Muscle layer of duodenum (tissue), 2 donors: ENCODE results near the gene ESYT3.

Source experiments
- H3K27ac ChIP-seq: one replicate; pipeline ENCODE4 v1.7.0; 2013; ENCODE audit warnings: mild to moderate bottlenecking, low read length
- H3K27me3 ChIP-seq: one replicate; pipeline ENCODE4 v1.7.0; 2013; ENCODE audit warnings: low read depth, mild to moderate bottlenecking, control low read depth, low read length
- H3K36me3 ChIP-seq, 2 donors: one replicate each; pipeline ENCODE4 v1.7.0; 2013; ENCODE audit warnings: low read length in 2 of 2, control low read depth in 1 of 2, mild to moderate bottlenecking in 1 of 2; ENCODE audit not compliant: insufficient read depth in 2 of 2, control insufficient read depth in 1 of 2
- H3K4me1 ChIP-seq, 2 donors: one replicate each; pipeline ENCODE4 v1.7.0; 2013; ENCODE audit warnings: low read length in 2 of 2, mild to moderate bottlenecking in 2 of 2, control low read depth in 1 of 2, moderate library complexity in 1 of 2; ENCODE audit not compliant: insufficient read depth in 2 of 2, control insufficient read depth in 1 of 2
- H3K4me3 ChIP-seq, 2 donors: one replicate each; pipeline ENCODE4 v1.7.0; 2013; ENCODE audit warnings: low read length in 2 of 2, low read depth in 1 of 2, mild to moderate bottlenecking in 1 of 2
- H3K9me3 ChIP-seq, 2 donors: one replicate each; pipeline ENCODE4 v1.7.0; 2013; ENCODE audit warnings: low read length in 2 of 2, control low read depth in 1 of 2, mild to moderate bottlenecking in 1 of 2; ENCODE audit not compliant: control insufficient read depth in 1 of 2
- donor health status: healthy.

The ESYT3 gene

GRCh38 chr3:138456961-138457862, 22.8 kb downstream of the ESYT3 start:
- H3K4me1 ChIP-seq: peaks cover 0 to 9% of the 10 kb centered on the region in 2 donors
- no peak overlapping the region for H3K4me3 ChIP-seq
- H3K27ac ChIP-seq: no peak overlapping the region
- no peaks in the 10 kb centered on the region for H3K9me3 ChIP-seq
- no peaks in the 10 kb centered on the region for H3K36me3 ChIP-seq
- H3K27me3 ChIP-seq: no peaks in the 10 kb centered on the region

- no peak overlapping the region for H3K27ac ChIP-seq
- H3K4me1 ChIP-seq: peaks cover 0 to 9% of the 10 kb centered on the region in 2 donors
- H3K9me3 ChIP-seq: no peaks in the 10 kb centered on the region
- H3K27me3 ChIP-seq: no peaks in the 10 kb centered on the region
- H3K4me3 ChIP-seq: no peak overlapping the region
- H3K36me3 ChIP-seq: no peaks in the 10 kb centered on the region
These were observed 23.7 kb downstream of the ESYT3 start for GRCh38 chr3:138457863-138458735.

GRCh38 chr3:138458774-138459499, 24.5 kb downstream of the ESYT3 start:
- Histone ChIP-seq H3K27me3 (no peaks in the 10 kb centered on the region), H3K36me3 (no peaks in the 10 kb centered on the region), H3K4me3 (no peak overlapping the region), H3K9me3 (no peaks in the 10 kb centered on the region), H3K27ac (no peak overlapping the region), H3K4me1 (peaks cover 0 to 9% of the 10 kb centered on the region in 2 donors)

GRCh38 chr3:138459619-138460535, 25.5 kb downstream of the ESYT3 start:
- Histone ChIP-seq H3K27ac (no peak overlapping the region), H3K27me3 (no peaks in the 10 kb centered on the region), H3K36me3 (no peaks in the 10 kb centered on the region), H3K4me3 (no peak overlapping the region), H3K9me3 (no peaks in the 10 kb centered on the region), H3K4me1 (peaks cover 0 to 9% of the 10 kb centered on the region in 2 donors)

- no peaks in the 10 kb centered on the region for H3K9me3 ChIP-seq
These were observed 26.3 kb downstream of the ESYT3 start for GRCh38 chr3:138460536-138461205.

GRCh38 chr3:138461246-138461645, 26.8 kb downstream of the ESYT3 start:
- Histone ChIP-seq H3K27ac (no peak overlapping the region), H3K27me3 (no peaks in the 10 kb centered on the region), H3K4me3 (no peak overlapping the region), H3K36me3 (no peaks in the 10 kb centered on the region), H3K4me1 (peaks cover 0 to 8% of the 10 kb centered on the region in 2 donors), H3K9me3 (no peaks in the 10 kb centered on the region)

More at GRCh38 chr3:138460536-138461205, 26.3 kb downstream of the ESYT3 start:
- H3K36me3 ChIP-seq: no peaks in the 10 kb centered on the region
- H3K4me1 ChIP-seq: peaks cover 0 to 9% of the 10 kb centered on the region in 2 donors
- H3K27ac ChIP-seq: no peak overlapping the region
- H3K4me3 ChIP-seq: no peak overlapping the region
- no peaks in the 10 kb centered on the region for H3K27me3 ChIP-seq

- H3K9me3 ChIP-seq: no peaks in the 10 kb centered on the region
- H3K27ac ChIP-seq: no peak overlapping the region
- H3K27me3 ChIP-seq: no peaks in the 10 kb centered on the region
- H3K36me3 ChIP-seq: no peaks in the 10 kb centered on the region
- no peak overlapping the region for H3K4me3 ChIP-seq
- H3K4me1 ChIP-seq: peaks cover 0 to 1% of the 10 kb centered on the region in 2 donors
These were observed 27.5 kb downstream of the ESYT3 start for GRCh38 chr3:138461896-138462295.

GRCh38 chr3:138463724-138464490, 29.5 kb downstream of the ESYT3 start:
- no peak overlapping the region for H3K27ac ChIP-seq
- no peaks in the 10 kb centered on the region for H3K36me3 ChIP-seq
- H3K27me3 ChIP-seq: no peaks in the 10 kb centered on the region
- no peaks in the 10 kb centered on the region for H3K9me3 ChIP-seq
- no peak overlapping the region for H3K4me3 ChIP-seq
- peaks cover 0 to 3% of the 10 kb centered on the region in 2 donors for H3K4me1 ChIP-seq

GRCh38 chr3:138464491-138464860, 30.1 kb downstream of the ESYT3 start:
- no peaks in the 10 kb centered on the region for H3K36me3 ChIP-seq
- peaks cover 0 to 6% of the 10 kb centered on the region in 2 donors for H3K4me1 ChIP-seq
- H3K27me3 ChIP-seq: no peaks in the 10 kb centered on the region
- no peak overlapping the region for H3K4me3 ChIP-seq
- H3K9me3 ChIP-seq: no peaks in the 10 kb centered on the region
- H3K27ac ChIP-seq: no peak overlapping the region
